GM12878 (cell line): ENCODE results near the gene TTYH3. TPM values are rescaled to one million over a fixed set of nuclear protein-coding genes. Genes with fewer than 3 reads are reported as not detected.

Experiments
- BHLHE40 ChIP-seq, 2 experiments: fragments of 450-650 bp in 1 of 2; IDR thresholded peaks; 2 replicates each; pipeline ENCODE4 v1.6.1; 2011 to 2017; ENCODE audit warnings: low read depth in 2 of 2, borderline replicate concordance in 1 of 2, improper control_type of control experiment in 1 of 2, low read length in 1 of 2, mild to moderate bottlenecking in 1 of 2
- BMI1 ChIP-seq: fragments of 450-650 bp; IDR thresholded peaks from 2 replicates; pipeline ENCODE4 v1.6.1; 2016; ENCODE audit warnings: mild to moderate bottlenecking, moderate library complexity, borderline replicate concordance
- CHD2 ChIP-seq: IDR thresholded peaks from 2 replicates; pipeline ENCODE4 v1.6.1; 2011; ENCODE audit warnings: low read depth, low read length, improper control_type of control experiment, borderline replicate concordance
- ETV6 ChIP-seq, 2 experiments: fragments of 450-650 bp in 1 of 2; IDR thresholded peaks in 1 of 2; conservative IDR thresholded peaks in 1 of 2; 2 replicates each; pipeline ENCODE4 v1.6.1; 2014; ENCODE audit warnings: antibody characterized with exemption in 1 of 2, borderline replicate concordance in 1 of 2, low read depth in 1 of 2, mild to moderate bottlenecking in 1 of 2, moderate library complexity in 1 of 2
- FOS ChIP-seq: IDR thresholded peaks from 3 replicates; pipeline ENCODE4 v1.6.1; 2011; ENCODE audit warnings: borderline replicate concordance; ENCODE audit not compliant: insufficient read length; ENCODE audit errors: extremely low read depth
- IKZF2 ChIP-seq, 2 experiments: fragments of 450-650 bp; IDR thresholded peaks; 2 replicates each; pipeline ENCODE4 v1.6.1; 2017; ENCODE audit warnings: mild to moderate bottlenecking in 2 of 2, moderate library complexity in 2 of 2
- IRF3 ChIP-seq: fragments of 450-650 bp; IDR thresholded peaks from 2 replicates; pipeline ENCODE4 v1.6.1; 2014; ENCODE audit warnings: mild to moderate bottlenecking
- IRF5 ChIP-seq: fragments of 450-650 bp; IDR thresholded peaks from 2 replicates; pipeline ENCODE4 v1.6.1; 2017; ENCODE audit warnings: borderline replicate concordance
- JUNB ChIP-seq: IDR thresholded peaks from 2 replicates; pipeline ENCODE4 v1.6.1; 2016; ENCODE audit warnings: antibody characterized with exemption, mild to moderate bottlenecking
- JUND ChIP-seq: IDR thresholded peaks from 2 replicates; pipeline ENCODE4 v1.6.1; 2012; ENCODE audit warnings: low read depth, mild to moderate bottlenecking, low read length, improper control_type of control experiment, moderate library complexity
- NFYA ChIP-seq: IDR thresholded peaks from 2 replicates; pipeline ENCODE4 v1.6.1; 2011; ENCODE audit warnings: low read depth, mild to moderate bottlenecking, low read length, improper control_type of control experiment, borderline replicate concordance
- NR2F1 ChIP-seq: fragments of 450-650 bp; conservative IDR thresholded peaks from 2 replicates; pipeline ENCODE4 v1.6.1; 2017; ENCODE audit warnings: mild to moderate bottlenecking
- PAX8 ChIP-seq: fragments of 450-650 bp; IDR thresholded peaks from 2 replicates; pipeline ENCODE4 v1.6.1; 2017; ENCODE audit warnings: mild to moderate bottlenecking, moderate library complexity
- POLR2AphosphoS5 ChIP-seq: IDR thresholded peaks from 2 replicates; pipeline ENCODE4 v1.6.1; 2011; ENCODE audit warnings: mild to moderate bottlenecking, low read length, inconsistent platforms
- POU2F2 ChIP-seq: IDR thresholded peaks from 3 replicates; pipeline ENCODE4 v1.6.1; 2011; ENCODE audit warnings: low read depth, mild to moderate bottlenecking, low read length, borderline replicate concordance
- REST ChIP-seq: IDR thresholded peaks from 2 replicates; pipeline ENCODE4 v1.6.1; 2012; ENCODE audit warnings: mild to moderate bottlenecking, low read depth, low read length
- SMAD1 ChIP-seq: fragments of 450-650 bp; IDR thresholded peaks from 2 replicates; pipeline ENCODE4 v1.6.1; 2018; ENCODE audit warnings: mild to moderate bottlenecking, low read depth; ENCODE audit not compliant: partially characterized antibody
- SP1 ChIP-seq: IDR thresholded peaks from one replicate; pipeline ENCODE4 v1.6.1; 2011; ENCODE audit warnings: low read depth, low read length
- SUZ12 ChIP-seq: fragments of 200-600 bp; sonication (generic); IDR thresholded peaks from one replicate; pipeline ENCODE4 v1.6.1; 2018; ENCODE audit warnings: antibody characterized with exemption, mild to moderate bottlenecking; ENCODE audit not compliant: unreplicated experiment
- TCF12 ChIP-seq: IDR thresholded peaks from 2 replicates; pipeline ENCODE4 v1.6.1; 2011; ENCODE audit warnings: low read depth, mild to moderate bottlenecking, low read length
- TCF7 ChIP-seq: IDR thresholded peaks from 2 replicates; pipeline ENCODE4 v1.6.1; 2014; ENCODE audit warnings: antibody characterized with exemption, borderline replicate concordance
- USF1 ChIP-seq: IDR thresholded peaks from 2 replicates; pipeline ENCODE4 v1.6.1; 2011; ENCODE audit warnings: borderline replicate concordance, low read depth, mild to moderate bottlenecking, moderate library complexity, mixed read lengths, low read length; ENCODE audit not compliant: insufficient read depth; ENCODE audit errors: extremely low read length
- YY1 ChIP-seq: IDR thresholded peaks from 2 replicates; pipeline ENCODE4 v1.6.1; 2011; ENCODE audit warnings: low read depth, mild to moderate bottlenecking, low read length
- polyA plus RNA-seq, 11 experiments: library from polyadenylated mRNA; depleted of rRNA in 4 of 11; unstranded in 6 of 11; stranded (reverse) in 5 of 11; fragments of >200 nt; fragmentation: Nextera tagmentation in 4 of 11; fragmentation: Illumina TruSeq in 1 of 11; extraction: Ambion mirVana in 4 of 11; extraction: Trizol in 1 of 11; gene quantifications; 1 replicate in 1 of 11; 2 replicates in 10 of 11; pipeline versions ENCODE4 v1.2.1 to v1.2.3, GENCODE V29; 2011 to 2016; ENCODE audit warnings: inconsistent platforms in 2 of 11, missing spikeins in 2 of 11, low read depth in 1 of 11
- total RNA-seq, 4 experiments: library from RNA; depleted of rRNA in 3 of 4; stranded (reverse); fragments of >200 nt in 3 of 4; fragmentation: Illumina TruSeq in 1 of 4; extraction: Trizol in 1 of 4; gene quantifications; 2 replicates each; pipeline versions ENCODE4 v1.2.1 to v1.2.3, GENCODE V29; 2013 to 2021

The TTYH3 gene
- total and polyA plus RNA-seq, 10 of the 15 experiments (the other 5 are each of a cell fraction or from before 2014, with no cell fraction given), result 0.79 to 71.4 (median 10.5) TPM

- TF ChIP-seq NFYA (no peak), SP1 (no peak), ETV6 (conservative IDR thresholded peaks at IDR 0.05 in 1 of 2, IDR thresholded peaks at IDR 0.05 in 1 of 2; ENCODE audit: borderline replicate concordance in 1 of 2, low read depth in 1 of 2) (no peak), REST (no peak), SUZ12 (no peak), CHD2 (no peak), TCF7 (no peak), YY1 (no peak), IKZF2 (IDR thresholded peaks at IDR 0.05) (peak in 1 of 2 experiments; percentile 44; a peak in 3 of 4 replicates), JUND (no peak), NR2F1 (0 out of 2 replicates have a peak, but pooled peaks have one; percentile 24), FOS (no peak), BHLHE40 (IDR thresholded peaks at IDR 0.05; ENCODE audit: borderline replicate concordance in 1 of 2, low read depth in 2 of 2, low read length in 1 of 2) (peak; percentile 83 to 99), POLR2AphosphoS5 (peak; percentile 14; the same call in 1 of the 2 replicates), PAX8 (no peak), TCF12 (peak; percentile 64), JUNB (no peak), USF1 (peak; percentile 95), POU2F2 (0 out of 3 replicates have a peak, but pooled peaks have one; percentile 36), SMAD1 (no peak), IRF5 (peak; percentile 83), BMI1 (no peak), IRF3 (no peak)
Observed at GRCh38 chr7:2709553-2710285, 77.9 kb downstream of the TTYH3 start (continued).
